CD4-positive, alpha-beta T cell (primary cell): ENCODE data around the gene GRM4. TPM values are rescaled to one million over a fixed set of nuclear protein-coding genes. Genes with fewer than 3 reads are reported as not detected.

Source experiments
- ATAC-seq: fragments of 200-7000 bp; cut with Tn5 transposase; one replicate; pipeline ENCODE4 v1.10.0; 2022; ENCODE audit warnings: mild to moderate bottlenecking; ENCODE audit not compliant: poor library complexity
- CTCF ChIA-PET: fragments of 350-600 bp; sonication (Branson Sonifier 250); formaldehyde crosslinking; loops from one replicate; lab custom pipeline; 2021; ENCODE audit warnings: antibody characterized with exemption, inconsistent platforms; lab: Charles Lee
- POLR2A ChIA-PET: fragments of 350-600 bp; sonication (Branson Sonifier 250); formaldehyde crosslinking; loops from one replicate; lab custom pipeline; 2021; ENCODE audit warnings: antibody characterized with exemption, inconsistent platforms; lab: Charles Lee
- DNase-seq, 14 experiments: peaks; one replicate each; pipeline ENCODE4 v3.0.0-alpha.2; 2013 to 2020; ENCODE audit warnings: mixed read lengths in 2 of 14
- H3K27ac ChIP-seq, 2 donors: one replicate each; pipeline versions ENCODE4 v1.5.1 to v1.7.0; 2013; ENCODE audit warnings: low read length in 2 of 2, low read depth in 1 of 2, mild to moderate bottlenecking in 1 of 2
- H3K27me3 ChIP-seq, 2 experiments: 1 replicate in 1 of 2; 2 replicates in 1 of 2; pipeline versions ENCODE4 v1.6.1 to v1.7.0; 2013; ENCODE audit warnings: low read length in 2 of 2, control low read depth in 1 of 2, mild to moderate bottlenecking in 1 of 2, moderate library complexity in 1 of 2; ENCODE audit not compliant: insufficient read depth in 2 of 2, control insufficient read depth in 1 of 2
- H3K36me3 ChIP-seq: one replicate; pipeline ENCODE4 v1.6.1; 2013; ENCODE audit warnings: low read length, control low read depth; ENCODE audit not compliant: insufficient read depth
- H3K4me1 ChIP-seq: one replicate; pipeline ENCODE4 v1.6.1; 2013; ENCODE audit warnings: low read length, control low read depth; ENCODE audit not compliant: insufficient read depth
- H3K4me3 ChIP-seq: one replicate; pipeline ENCODE4 v1.5.1; 2013; ENCODE audit warnings: mild to moderate bottlenecking, low read length, moderate library complexity
- H3K9me3 ChIP-seq, 2 experiments: 1 replicate in 1 of 2; 2 replicates in 1 of 2; pipeline versions ENCODE4 v1.6.1 to v1.7.0; 2013; ENCODE audit warnings: low read length in 2 of 2, mild to moderate bottlenecking in 2 of 2, control low read depth in 1 of 2, moderate library complexity in 1 of 2; ENCODE audit not compliant: control insufficient read depth in 1 of 2, insufficient read depth in 1 of 2
- H3K27ac Mint-ChIP-seq: one replicate; pipeline ENCODE4 v1.8.0; 2020; ENCODE audit warnings: mixed read lengths
- H3K27me3 Mint-ChIP-seq: one replicate; pipeline ENCODE4 v1.8.0; 2021; ENCODE audit warnings: mixed read lengths
- H3K36me3 Mint-ChIP-seq: one replicate; pipeline ENCODE4 v1.8.0; 2021; ENCODE audit warnings: low read depth, mixed read lengths
- H3K4me1 Mint-ChIP-seq: one replicate; pipeline ENCODE4 v1.8.0; 2021; ENCODE audit warnings: low read depth, mixed read lengths
- H3K4me3 Mint-ChIP-seq: one replicate; pipeline ENCODE4 v1.8.0; 2020; ENCODE audit warnings: mild to moderate bottlenecking, mixed read lengths
- H3K9me3 Mint-ChIP-seq: one replicate; pipeline ENCODE4 v1.8.0; 2020; ENCODE audit warnings: mixed read lengths
- CTCF ChIP-seq: fragments of 200-600 bp; IDR thresholded peaks from one replicate; pipeline ENCODE4 v1.8.0; 2022; ENCODE audit warnings: antibody characterized with exemption, mild to moderate bottlenecking
- intact Hi-C, 2 experiments: fragments of 100-400 bp; cut with DNase I in 1 of 2; cut with micrococcal nuclease in 1 of 2; formaldehyde crosslinking; loops; one replicate each; pipeline versions ENCODE4 v1.15.1 to v1.9.0; 2023 to 2025; cut with DNase I, micrococcal nuclease
- total RNA-seq, 174 experiments: library from RNA in 2 of 174; stranded (reverse) in 2 of 174; gene quantifications; one replicate each; pipeline ENCODE4 v1.2.3 and lab custom pipeline; 2021 to 2026

GRM4 gene
- total RNA-seq, 2 experiments from 2014 or later: 0.08 TPM; not detected in 1

GRCh38 chr6:34108176-34108575 is 37.7 kb downstream of the GRM4 start:
- no peaks in the 10 kb centered on the region for H3K4me1 ChIP-seq
- H3K27me3 ChIP-seq: peaks cover 2 to 8% of the 10 kb centered on the region in 2 experiments
- CTCF ChIA-PET: no interaction called here
- H3K9me3 Mint-ChIP-seq: no peaks in the 10 kb centered on the region
- no peak for TF ChIP-seq CTCF
- no peaks in the 10 kb centered on the region for H3K36me3 Mint-ChIP-seq
- intact Hi-C loops: no loop called here
- H3K36me3 ChIP-seq: no peaks in the 10 kb centered on the region
- POLR2A ChIA-PET: no interaction called here
- H3K27ac Mint-ChIP-seq: no peak overlapping the region
- H3K9me3 ChIP-seq: no peaks in the 10 kb centered on the region
- ATAC-seq: no peak
- H3K27me3 Mint-ChIP-seq: peaks cover 33% of the 10 kb centered on the region
- H3K27ac ChIP-seq: no peak overlapping the region
- H3K4me1 Mint-ChIP-seq: no peaks in the 10 kb centered on the region
- H3K4me3 ChIP-seq: no peak overlapping the region
- no peak for DNase-seq
- no peak overlapping the region for H3K4me3 Mint-ChIP-seq

- Histone ChIP-seq H3K36me3 (no peaks in the 10 kb centered on the region), H3K4me1 (no peaks in the 10 kb centered on the region), H3K4me3 (no peak overlapping the region), H3K9me3 (no peaks in the 10 kb centered on the region), H3K27ac (no peak overlapping the region), H3K27me3 (peaks cover 0 to under 1% of the 10 kb centered on the region in 2 experiments)
- no peaks in the 10 kb centered on the region for H3K9me3 Mint-ChIP-seq
- CTCF ChIA-PET: no interaction called here
- ATAC-seq (no peak), DNase-seq (no peak)
- no peaks in the 10 kb centered on the region for H3K4me1 Mint-ChIP-seq
- TF ChIP-seq CTCF: no peak
- intact Hi-C loops: no loop called here
- POLR2A ChIA-PET: no interaction called here
- H3K4me3 Mint-ChIP-seq: no peak overlapping the region
- H3K27me3 Mint-ChIP-seq: peaks cover 21% of the 10 kb centered on the region
- no peak overlapping the region for H3K27ac Mint-ChIP-seq
- no peaks in the 10 kb centered on the region for H3K36me3 Mint-ChIP-seq
Measured at GRCh38 chr6:34106900-34107299, 39.0 kb downstream of the GRM4 start.

- Mint-ChIP-seq H3K9me3 (no peaks in the 10 kb centered on the region), H3K36me3 (no peaks in the 10 kb centered on the region), H3K27ac (no peak overlapping the region), H3K4me1 (no peaks in the 10 kb centered on the region), H3K4me3 (no peak overlapping the region), H3K27me3 (peaks cover 19% of the 10 kb centered on the region)
- CTCF ChIA-PET: interaction anchor here (0.6 kb wide), 1 partner anchor 1434 kb away, joined by 3 read pairs; no protein-coding TSS in a partner anchor
- Histone ChIP-seq H3K27ac (no peak overlapping the region), H3K4me1 (no peaks in the 10 kb centered on the region), H3K4me3 (no peak overlapping the region), H3K27me3 (no peaks in the 10 kb centered on the region), H3K36me3 (no peaks in the 10 kb centered on the region), H3K9me3 (no peaks in the 10 kb centered on the region)
- intact Hi-C loops: no loop called here
- DNase-seq (no peak), ATAC-seq (no peak)
- POLR2A ChIA-PET: no interaction called here
- no peak for TF ChIP-seq CTCF
Measured at GRCh38 chr6:34106421-34106820, 39.5 kb downstream of the GRM4 start.
